NCI-H1694 treated with DMSO at 0.1 percent for 48 hours (cell line): ENCODE data around the gene C9orf40.

ENCODE experiments used
- DNase-seq: peaks from one replicate; lab custom pipeline; 2025; lab: John Stamatoyannopoulos, UW

Gene C9orf40

DNA sequence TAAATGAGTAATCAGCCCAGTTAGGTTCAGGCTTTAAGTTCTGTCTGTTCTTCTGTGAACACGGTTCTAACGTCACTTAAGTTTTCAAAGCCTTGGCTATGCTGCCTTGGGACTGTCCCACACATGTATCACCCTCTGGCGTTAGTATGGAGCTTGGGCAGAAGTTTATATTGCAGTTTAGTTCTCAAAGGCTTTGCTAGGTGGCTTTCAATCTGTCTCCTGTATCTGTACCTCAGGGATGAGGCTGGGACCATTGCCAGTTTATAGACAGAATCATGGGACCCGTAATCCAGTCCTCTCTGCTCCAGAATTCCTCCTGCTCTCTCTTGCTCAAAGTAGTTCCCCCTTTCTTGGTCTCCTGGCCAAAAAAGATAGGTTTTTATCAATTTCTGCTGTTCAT, 12.1 kb downstream of the C9orf40 start:
- no peak for DNase-seq

DNA sequence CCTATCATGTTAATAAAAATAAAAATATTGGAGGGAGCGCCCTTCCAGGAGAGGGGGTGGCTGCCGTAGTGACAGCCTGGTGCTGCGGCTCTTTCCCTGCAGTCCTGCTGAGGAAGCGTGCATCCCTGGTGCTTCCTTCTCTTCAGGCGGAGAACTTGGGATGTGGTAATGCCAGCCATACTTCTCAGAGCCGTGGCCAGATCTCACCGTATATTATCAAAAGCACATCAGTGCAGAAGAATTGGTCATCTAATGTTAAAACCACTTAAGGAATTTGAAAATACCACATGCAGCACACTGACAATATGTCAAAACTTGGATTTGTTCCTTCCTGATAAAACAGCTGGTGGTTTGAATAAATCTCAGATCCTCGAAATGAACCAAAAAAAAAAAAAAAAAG, 17.7 kb downstream of the C9orf40 start:
- no peak for DNase-seq

DNA sequence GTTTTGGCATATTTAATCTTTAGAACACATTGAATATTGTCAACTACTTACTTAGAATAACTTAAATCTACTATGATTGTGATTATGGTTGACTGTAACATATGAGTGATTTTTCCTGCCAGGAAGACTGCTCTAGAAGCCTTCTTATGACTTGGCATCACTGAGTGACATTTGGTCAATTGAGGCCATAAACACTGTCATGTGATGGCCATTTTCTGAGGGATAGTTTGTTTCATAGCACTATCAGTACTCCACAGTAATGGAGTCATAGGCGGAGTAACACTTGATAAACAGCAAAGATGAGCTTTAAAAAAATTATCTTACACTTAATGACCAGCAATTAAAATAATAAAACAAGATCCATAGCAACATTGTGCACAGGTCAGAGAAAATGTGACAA, 31.0 kb downstream of the C9orf40 start:
- no peak for DNase-seq

DNA sequence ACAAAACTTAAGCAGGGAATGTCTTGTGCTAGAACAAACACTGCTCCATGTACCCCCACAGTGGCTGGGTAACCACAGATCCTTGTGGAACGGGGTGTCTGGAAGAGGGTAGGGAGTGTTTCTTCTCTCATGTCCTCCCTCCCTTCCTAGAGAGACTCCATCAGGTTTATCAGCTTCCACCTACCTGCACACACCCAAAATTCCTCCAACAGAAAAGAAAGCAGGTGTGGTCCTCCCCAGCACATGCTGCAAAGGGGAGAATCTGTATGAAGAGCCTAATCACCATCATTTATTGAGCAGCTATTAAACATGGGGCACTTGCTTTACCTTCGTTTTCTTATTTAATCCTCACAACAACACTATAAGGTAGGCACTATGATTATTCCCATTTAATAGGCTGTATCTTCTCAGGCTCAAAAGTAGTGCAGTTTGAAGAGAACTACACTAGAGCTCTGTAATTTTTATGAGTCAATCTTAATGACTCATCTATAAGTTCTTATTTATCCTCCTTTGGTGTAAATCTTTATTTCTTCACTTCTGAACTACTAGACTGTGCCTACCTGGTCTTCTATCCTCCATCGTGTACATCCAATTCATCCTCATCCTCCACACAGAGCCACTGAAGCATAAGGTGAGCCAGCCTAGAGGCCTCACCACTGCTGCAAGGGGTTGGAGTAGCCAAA, 31.6 kb downstream of the C9orf40 start:
- DNase-seq: no peak

DNA sequence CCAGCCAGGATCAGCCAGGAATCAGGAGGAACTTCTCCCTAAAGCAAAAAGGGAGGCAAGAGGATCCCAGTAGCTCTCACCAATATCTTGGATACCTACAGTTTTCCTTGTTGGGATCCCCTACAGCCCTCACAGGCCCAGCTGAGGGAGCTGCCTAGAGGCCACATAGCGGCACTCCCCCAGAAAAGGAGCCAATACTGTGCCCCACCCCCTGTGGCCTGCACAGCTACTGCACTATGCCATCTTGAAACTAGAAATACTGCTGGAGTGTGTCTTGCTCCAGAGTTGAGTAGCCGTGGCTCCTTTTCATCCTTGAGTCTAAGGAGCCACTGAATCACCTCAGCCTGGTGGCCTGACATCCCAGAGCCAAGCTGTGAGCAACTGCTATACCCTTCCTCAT, 42.7 kb downstream of the C9orf40 start:
- DNase-seq: no peak

DNA sequence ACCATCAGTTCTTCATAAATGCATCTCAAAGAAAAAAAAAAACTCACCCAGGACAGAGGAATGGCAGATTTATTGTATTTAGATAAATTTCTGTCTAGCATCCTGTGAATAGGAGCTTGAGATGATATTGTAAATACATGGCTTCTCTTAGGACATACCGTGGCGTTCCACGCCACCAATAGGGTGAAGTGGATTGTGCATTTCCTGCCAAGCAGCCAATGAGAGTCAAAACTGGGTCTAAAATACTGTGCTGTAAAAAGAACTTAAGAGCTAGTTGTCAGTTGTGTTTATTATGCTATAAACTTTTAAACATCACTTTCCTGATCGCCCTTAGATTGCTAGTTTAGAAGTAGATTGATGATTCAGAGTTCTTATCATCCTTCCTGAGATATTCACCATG, 44.0 kb downstream of the C9orf40 start:
- DNase-seq: no peak

DNA sequence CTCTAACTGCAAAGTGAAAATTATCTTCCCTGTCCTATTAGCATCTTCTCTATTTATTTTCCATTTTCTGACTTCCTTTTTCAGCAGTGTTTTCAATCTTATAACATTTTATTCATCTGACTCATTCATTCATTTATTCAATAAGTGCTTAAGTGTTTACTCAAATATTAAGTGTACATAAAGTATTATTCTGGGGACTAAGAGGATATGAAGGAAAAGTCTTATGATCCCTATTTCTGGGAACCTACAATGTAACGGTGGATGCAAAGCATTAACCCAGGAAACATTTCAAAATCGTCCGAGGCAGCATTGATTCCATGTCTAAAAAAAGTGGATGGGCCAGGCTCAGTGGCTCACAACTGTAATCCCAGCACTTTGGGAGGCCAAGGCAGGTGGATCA, 45.6 kb downstream of the C9orf40 start:
- no peak for DNase-seq

DNA sequence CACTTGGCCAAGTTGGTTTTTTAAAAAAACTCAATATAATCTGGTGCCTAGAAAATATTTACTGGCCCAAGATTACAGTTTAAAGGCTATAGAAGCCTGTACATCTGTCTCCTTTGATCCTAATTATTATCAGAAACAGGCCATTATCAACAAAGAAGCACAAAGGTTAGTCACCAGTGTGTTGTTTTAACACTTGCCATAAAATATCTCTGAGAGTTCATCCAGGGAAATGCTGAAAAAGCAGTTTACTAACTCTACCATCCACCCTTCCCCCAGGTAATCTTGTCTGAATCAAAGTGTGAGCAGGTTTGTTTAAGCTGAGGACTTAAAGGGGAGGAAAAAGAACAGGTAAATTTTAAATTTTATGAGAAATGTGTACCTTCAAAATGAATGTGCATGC, 51.7 kb downstream of the C9orf40 start:
- DNase-seq: no peak
